8988T (cell line): ENCODE data around the gene MXI1.
"Not testable (repeated sequence)": the region's sequence is repeated elsewhere in the genome, so short reads cannot be mapped to it uniquely, and the experiment has no call there.

ENCODE experiments used
- DNase-seq: peaks from one replicate; pipeline ENCODE4 v3.0.0; 2011

The MXI1 gene

GRCh38 chr10:110244550-110244949, 37.1 kb downstream of the MXI1 start:
- no peak for DNase-seq

- not testable (repeated sequence) for DNase-seq
These were observed 40.4 kb downstream of the MXI1 start for GRCh38 chr10:110247833-110248232.

GRCh38 chr10:110249489-110249888, 42.1 kb downstream of the MXI1 start:
- DNase-seq = not testable (repeated sequence)

DNA sequence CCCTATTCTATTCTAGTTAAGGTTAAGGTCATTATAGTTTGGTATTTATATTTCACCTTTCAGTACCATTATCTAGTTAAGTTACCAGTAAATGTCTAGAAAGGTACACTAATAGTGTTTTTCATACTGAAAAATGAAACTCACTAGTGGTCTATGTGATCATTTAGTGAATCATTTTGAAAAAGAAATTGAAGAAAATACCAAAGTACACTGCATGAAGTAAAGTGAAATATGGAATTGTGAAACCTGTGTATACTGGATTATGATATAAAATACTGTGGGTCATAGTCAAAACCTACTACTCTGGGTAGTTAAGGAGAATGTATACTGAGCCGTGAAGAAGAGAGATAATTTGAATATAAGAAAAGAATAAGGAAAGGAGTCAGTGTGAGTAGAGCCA, 44.0 kb downstream of the MXI1 start:
- not testable (repeated sequence) for DNase-seq

DNA sequence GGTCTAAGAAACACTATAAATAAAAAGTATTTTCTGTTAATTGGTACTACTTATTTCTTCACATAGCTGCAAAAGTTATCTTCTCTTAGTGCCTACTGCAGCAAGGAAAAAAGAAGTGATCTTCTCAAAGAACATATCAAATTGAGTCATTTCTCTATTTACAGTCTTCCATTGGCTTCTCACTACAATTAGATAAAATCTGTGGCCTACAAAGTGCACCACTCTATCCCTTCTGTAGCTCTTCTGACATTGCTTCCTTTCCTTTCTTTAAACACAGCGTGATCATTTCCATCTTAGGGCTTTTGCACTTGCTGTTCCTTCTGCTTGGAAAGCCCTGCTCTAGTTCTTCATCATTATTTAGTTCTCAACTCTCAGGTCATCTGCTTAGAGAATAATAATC, 44.7 kb downstream of the MXI1 start:
- no peak for DNase-seq

- no peak for DNase-seq
These were observed 47.1 kb downstream of the MXI1 start for GRCh38 chr10:110254467-110254866.

GRCh38 chr10:110258542-110258941, 51.1 kb downstream of the MXI1 start:
- DNase-seq = no peak

- DNase-seq = no peak
These were observed 51.9 kb downstream of the MXI1 start for GRCh38 chr10:110259317-110259716.

DNA sequence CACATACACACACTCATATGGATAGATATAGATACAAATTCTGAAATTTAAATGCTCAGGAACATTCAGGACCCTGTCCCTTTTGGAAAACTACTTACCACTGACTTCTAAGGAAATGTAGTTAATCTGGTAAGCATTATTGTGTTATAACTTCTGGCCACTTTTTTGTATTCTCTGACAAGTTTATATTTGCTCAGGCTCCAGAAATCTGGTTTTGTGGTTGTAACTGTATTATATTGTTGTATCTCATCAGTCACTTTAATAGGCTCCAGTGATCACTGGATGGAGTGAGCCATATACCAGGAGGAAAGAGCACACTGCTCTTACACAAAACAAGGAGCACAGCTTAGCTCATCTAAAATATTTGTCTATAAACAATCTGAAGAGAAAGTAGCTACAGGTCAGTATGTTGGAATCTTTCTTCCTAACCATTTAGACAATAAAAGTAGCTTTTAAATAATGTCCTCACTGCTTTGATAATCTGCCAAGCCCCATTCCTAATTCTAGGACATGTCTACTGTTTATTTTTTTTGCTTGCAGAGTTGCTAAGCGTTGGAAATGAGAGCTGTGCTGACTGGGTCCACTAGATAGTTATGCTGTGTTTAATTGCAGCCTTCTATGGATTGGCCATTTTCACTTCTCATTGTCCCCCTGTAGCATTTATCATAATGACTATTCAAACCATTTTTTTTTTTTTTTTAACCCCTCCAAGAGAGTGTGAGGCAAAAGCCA, 53.5 kb downstream of the MXI1 start:
- DNase-seq = no peak

GRCh38 chr10:110263164-110263563, 55.8 kb downstream of the MXI1 start:
- no peak for DNase-seq

DNA sequence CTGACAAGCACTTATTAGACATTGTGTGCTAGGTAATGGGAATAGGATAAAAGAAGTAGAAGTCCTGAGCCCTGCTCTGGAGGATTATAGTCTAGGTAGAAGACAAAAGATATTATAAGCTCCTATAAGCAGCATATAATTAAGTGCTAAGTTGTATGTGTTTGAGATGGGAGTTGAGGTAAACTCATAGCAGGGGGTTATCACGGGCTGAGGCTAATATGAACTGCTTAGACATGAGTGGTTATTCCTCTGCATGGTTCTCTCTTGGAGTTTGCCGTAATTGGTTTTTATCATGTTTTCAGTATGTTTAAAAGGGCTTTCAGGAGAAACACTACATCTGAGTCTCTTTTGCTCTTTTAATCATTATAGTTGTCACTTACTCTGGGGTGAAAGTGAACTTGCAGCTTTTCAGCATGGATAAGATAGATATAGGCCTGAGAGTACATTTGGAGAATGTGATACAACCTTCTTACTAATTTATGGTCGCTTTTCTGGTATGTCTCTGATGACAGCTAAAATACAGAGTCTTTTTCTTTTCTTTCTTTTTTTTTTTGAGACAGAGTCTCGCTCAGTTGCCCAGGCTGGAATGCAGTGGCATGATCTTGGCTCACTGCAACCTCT, 58.3 kb downstream of the MXI1 start:
- DNase-seq = no peak

DNA sequence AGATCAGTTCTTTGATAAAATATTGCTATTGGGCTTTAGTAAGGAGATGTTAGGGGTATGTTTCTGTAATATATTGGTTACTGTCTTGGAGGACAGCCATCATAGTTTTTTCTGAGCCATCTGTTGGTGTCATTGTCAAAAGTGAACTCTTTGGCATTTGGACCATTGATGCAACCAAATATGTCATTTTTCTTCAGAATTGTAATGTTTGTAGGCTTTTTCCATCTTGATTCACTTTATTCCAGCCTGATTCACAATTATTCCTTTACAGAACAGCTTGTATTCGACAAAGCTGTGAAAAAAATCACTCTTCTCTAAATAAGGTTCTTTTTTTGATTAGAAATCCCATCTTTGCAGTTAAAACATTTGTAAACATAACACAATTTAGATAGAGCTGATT, 59.9 kb downstream of the MXI1 start:
- no peak for DNase-seq

- no peak for DNase-seq
These were observed 61.0 kb downstream of the MXI1 start for GRCh38 chr10:110268442-110268841.

GRCh38 chr10:110268971-110269370, 61.6 kb downstream of the MXI1 start:
- no peak for DNase-seq

- DNase-seq = no peak
These were observed 62.2 kb downstream of the MXI1 start for GRCh38 chr10:110269374-110270318.

GRCh38 chr10:110272995-110273394, 65.6 kb downstream of the MXI1 start:
- DNase-seq = not testable (repeated sequence)

DNA sequence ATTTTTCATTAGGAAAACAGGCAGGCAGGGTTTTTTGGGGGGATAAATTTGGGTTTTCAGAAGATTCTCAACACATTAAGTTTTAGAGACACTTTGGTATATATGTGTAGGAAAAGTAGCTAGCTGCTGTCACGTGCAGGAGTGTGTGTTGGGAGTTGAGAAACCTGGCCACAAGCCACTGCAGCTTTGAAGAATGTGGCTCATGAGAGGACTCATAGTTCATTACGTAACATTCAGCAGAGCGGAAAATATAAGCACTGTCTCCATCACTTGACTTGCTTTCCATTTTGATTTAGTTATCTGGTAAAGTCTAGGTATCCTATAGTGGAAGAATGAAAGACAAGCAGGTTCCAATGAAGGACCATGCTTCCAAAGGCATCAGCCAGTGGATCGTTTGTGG, 66.1 kb downstream of the MXI1 start:
- DNase-seq = no peak

GRCh38 chr10:110274072-110274627, 66.7 kb downstream of the MXI1 start:
- DNase-seq = no peak

- no peak for DNase-seq
These were observed 67.2 kb downstream of the MXI1 start for GRCh38 chr10:110274647-110275046.

GRCh38 chr10:110275128-110275729, 67.8 kb downstream of the MXI1 start:
- no peak for DNase-seq

DNA sequence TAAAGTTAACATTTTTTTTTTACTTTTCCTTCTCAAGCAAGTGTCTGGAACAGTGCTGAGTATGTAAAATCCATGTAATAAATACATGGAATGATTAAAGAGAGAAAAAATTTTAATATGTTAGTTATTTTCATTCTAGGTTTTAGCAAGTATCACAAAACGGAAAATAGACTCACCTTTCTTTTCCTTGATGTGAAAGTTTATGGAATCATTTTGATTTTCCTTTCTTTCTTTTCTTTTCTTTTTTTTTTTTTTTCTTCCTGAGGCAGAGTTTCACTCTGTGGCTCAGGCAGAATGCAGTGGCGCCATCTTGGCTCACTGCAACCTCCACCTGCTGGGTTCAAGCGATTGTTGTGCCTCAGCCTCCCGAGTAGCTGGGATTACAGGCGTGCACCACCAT, 69.2 kb downstream of the MXI1 start:
- DNase-seq = no peak

DNA sequence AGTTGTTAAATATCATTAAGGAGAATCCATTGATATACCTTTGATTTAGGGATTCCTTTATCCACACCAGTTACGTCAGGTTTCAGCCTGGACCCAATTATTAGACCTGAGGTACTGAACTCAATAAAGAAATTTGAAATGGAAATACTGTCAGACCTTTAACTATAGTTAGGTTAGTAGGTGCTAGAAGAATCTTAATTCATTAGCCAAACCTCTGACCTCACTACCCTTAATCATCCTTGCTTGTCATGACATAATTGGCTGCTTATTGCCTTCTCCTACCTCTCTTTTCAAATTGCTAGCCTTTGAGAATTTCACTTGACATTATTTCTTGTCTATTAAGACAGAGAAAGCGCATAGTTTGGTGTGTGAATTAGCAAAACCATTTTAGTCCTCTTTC, 70.2 kb downstream of the MXI1 start:
- DNase-seq = no peak
